ENCODE results near the gene KAT6B. TPM values are rescaled to one million over a fixed set of nuclear protein-coding genes. Genes with fewer than 3 reads are reported as not detected.
A peak's percentile ranks its signal among the peaks of the same experiment; 100 is the strongest.

Gene KAT6B
- total RNA-seq, 2 experiments from 2014 or later, result 70.3 to 74.2 TPM

DNA sequence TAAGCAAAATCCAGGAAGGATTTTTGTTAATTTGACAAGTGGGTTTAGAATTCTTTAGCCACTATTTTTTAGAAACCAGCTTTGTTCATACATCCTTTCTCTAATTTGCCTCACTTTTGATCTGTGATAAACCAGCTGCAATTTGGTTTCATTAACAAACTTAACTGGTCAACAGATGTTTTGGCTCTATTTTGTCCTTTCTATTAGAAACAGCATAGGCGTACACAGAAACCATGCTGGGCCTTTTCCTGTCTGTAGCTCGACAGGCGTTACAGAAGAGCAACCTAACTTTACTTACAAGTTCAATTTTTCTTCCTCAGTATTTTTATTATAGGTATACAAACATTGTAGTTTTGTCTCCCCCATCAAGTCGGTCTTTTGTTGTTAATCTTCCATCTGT lies 28.2 kb downstream of the KAT6B start:
- H3K9me3 ChIP-seq (ENCODE audit: control insufficient read depth in 1 of 2, insufficient read depth in 1 of 2, low read length in 2 of 2), result no peaks in the 10 kb centered on the region
- H3K36me3 Mint-ChIP-seq (ENCODE audit: low read depth), result peaks cover 37% of the 10 kb centered on the region
- H3K9me3 Mint-ChIP-seq, result no peaks in the 10 kb centered on the region
- peak overlapping the region; percentile 13 for H3K4me3 Mint-ChIP-seq
- H3K27ac Mint-ChIP-seq, result peak overlapping the region; percentile 81
- no peak for ATAC-seq (ENCODE audit: poor library complexity)
- CTCF ChIA-PET, result interaction anchor here (1.3 kb wide), 1 partner anchor 11 kb away, joined by 3 read pairs; no protein-coding TSS in a partner anchor
- TF ChIP-seq, protein P1, sequence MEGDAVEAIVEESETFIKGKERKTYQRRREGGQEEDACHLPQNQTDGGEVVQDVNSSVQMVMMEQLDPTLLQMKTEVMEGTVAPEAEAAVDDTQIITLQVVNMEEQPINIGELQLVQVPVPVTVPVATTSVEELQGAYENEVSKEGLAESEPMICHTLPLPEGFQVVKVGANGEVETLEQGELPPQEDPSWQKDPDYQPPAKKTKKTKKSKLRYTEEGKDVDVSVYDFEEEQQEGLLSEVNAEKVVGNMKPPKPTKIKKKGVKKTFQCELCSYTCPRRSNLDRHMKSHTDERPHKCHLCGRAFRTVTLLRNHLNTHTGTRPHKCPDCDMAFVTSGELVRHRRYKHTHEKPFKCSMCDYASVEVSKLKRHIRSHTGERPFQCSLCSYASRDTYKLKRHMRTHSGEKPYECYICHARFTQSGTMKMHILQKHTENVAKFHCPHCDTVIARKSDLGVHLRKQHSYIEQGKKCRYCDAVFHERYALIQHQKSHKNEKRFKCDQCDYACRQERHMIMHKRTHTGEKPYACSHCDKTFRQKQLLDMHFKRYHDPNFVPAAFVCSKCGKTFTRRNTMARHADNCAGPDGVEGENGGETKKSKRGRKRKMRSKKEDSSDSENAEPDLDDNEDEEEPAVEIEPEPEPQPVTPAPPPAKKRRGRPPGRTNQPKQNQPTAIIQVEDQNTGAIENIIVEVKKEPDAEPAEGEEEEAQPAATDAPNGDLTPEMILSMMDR (IDR thresholded peaks at IDR 0.05), result no peak
- intact Hi-C loops (cut with DNase I, micrococcal nuclease), result no loop called here
- peaks cover 58% of the 10 kb centered on the region for H3K4me1 Mint-ChIP-seq (ENCODE audit: low read depth)
- H3K27me3 ChIP-seq (ENCODE audit: control insufficient read depth in 1 of 2, insufficient read depth in 2 of 2, low read length in 2 of 2), result no peaks in the 10 kb centered on the region
- no peak for DNase-seq
- no peak overlapping the region for H3K27ac ChIP-seq (ENCODE audit: low read depth in 1 of 2, low read length in 2 of 2)
- no peak overlapping the region for H3K4me3 ChIP-seq (ENCODE audit: low read length)
- POLR2A ChIA-PET, result interaction anchor here (0.6 to 2.4 kb wide), 5 partner anchors 13 to 159 kb away, joined by 3 to 11 read pairs (median 4); partner anchors contain the start of gene KAT6B
- peaks cover 12% of the 10 kb centered on the region for H3K4me1 ChIP-seq (ENCODE audit: insufficient read depth, low read length)
- peaks cover 1% of the 10 kb centered on the region for H3K36me3 ChIP-seq (ENCODE audit: insufficient read depth, low read length)
- no peaks in the 10 kb centered on the region for H3K27me3 Mint-ChIP-seq

DNA sequence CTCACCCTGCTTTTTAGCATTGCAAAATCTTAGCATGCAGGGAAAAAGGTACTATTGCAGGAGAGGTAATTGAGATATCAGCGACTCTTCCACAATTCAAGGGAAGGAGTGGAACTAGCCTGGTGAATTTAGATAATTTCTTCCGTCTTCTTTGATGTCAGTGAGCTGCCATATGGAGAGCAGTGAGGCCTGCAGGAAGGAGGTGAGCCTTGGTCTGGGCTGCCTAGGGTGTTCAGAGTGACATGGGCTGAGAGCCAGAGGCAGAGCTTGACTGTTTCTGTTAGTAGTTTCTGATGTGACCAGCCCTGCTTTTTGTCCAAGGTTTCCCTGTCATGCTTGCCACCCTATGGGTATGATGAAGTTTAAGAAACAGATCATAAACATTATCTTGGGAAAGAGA lies 28.6 kb downstream of the KAT6B start:
- intact Hi-C loops (cut with DNase I, micrococcal nuclease), result no loop called here
- Mint-ChIP-seq H3K9me3 (no peaks in the 10 kb centered on the region), H3K27me3 (no peaks in the 10 kb centered on the region), H3K27ac (peak overlapping the region; percentile 81), H3K4me3 (peak overlapping the region; percentile 13), H3K4me1 (ENCODE audit: low read depth) (peaks cover 62% of the 10 kb centered on the region), H3K36me3 (ENCODE audit: low read depth) (peaks cover 35% of the 10 kb centered on the region)
- no peaks in the 10 kb centered on the region for H3K27me3 ChIP-seq (ENCODE audit: control insufficient read depth in 1 of 2, insufficient read depth in 2 of 2, low read length in 2 of 2)
- no peaks in the 10 kb centered on the region for H3K36me3 ChIP-seq (ENCODE audit: insufficient read depth, low read length)
- TF ChIP-seq, protein P1 (IDR thresholded peaks at IDR 0.05), result no peak
- H3K27ac ChIP-seq (ENCODE audit: low read depth in 1 of 2, low read length in 2 of 2), result peak overlapping the region in 1 of 2 donors; percentile 10
- ATAC-seq (ENCODE audit: poor library complexity), result no peak
- DNase-seq, result no peak
- ChIA-PET CTCF (interaction anchor here (1.3 kb wide), 1 partner anchor 11 kb away, joined by 3 read pairs; no protein-coding TSS in a partner anchor), POLR2A (interaction anchor here (0.9 to 2.4 kb wide), 4 partner anchors 28 to 159 kb away, joined by 3 to 11 read pairs (median 5); partner anchors contain the start of gene KAT6B)
- H3K9me3 ChIP-seq (ENCODE audit: control insufficient read depth in 1 of 2, insufficient read depth in 1 of 2, low read length in 2 of 2), result no peaks in the 10 kb centered on the region
- no peak overlapping the region for H3K4me3 ChIP-seq (ENCODE audit: low read length)
- H3K4me1 ChIP-seq (ENCODE audit: insufficient read depth, low read length), result peaks cover 12% of the 10 kb centered on the region

DNA sequence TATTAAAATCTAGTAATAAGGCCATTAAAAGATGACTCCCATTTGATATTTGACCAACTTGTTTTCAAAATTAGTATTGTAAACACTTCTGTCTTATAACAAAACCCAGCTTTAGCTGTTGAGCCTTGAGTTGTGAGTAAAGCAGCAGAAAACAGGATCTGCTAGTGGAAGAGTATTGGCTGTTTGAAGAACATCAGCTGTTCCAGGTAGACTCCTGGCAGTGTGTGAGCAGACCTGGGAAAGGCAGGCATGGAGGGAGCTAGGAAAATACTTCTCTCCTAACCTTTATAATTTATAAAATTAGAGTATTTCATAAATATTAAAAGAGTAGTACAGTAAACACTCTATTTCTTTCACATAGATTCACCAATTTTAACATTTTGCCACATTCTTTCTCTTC lies 29.0 kb downstream of the KAT6B start:
- Mint-ChIP-seq H3K9me3 (no peaks in the 10 kb centered on the region), H3K4me1 (ENCODE audit: low read depth) (peaks cover 63% of the 10 kb centered on the region), H3K36me3 (ENCODE audit: low read depth) (peaks cover 32% of the 10 kb centered on the region), H3K4me3 (no peak overlapping the region), H3K27ac (peak overlapping the region; percentile 81), H3K27me3 (no peaks in the 10 kb centered on the region)
- Histone ChIP-seq H3K4me3 (ENCODE audit: low read length) (no peak overlapping the region), H3K9me3 (ENCODE audit: control insufficient read depth in 1 of 2, insufficient read depth in 1 of 2, low read length in 2 of 2) (no peaks in the 10 kb centered on the region), H3K4me1 (ENCODE audit: insufficient read depth, low read length) (peaks cover 12% of the 10 kb centered on the region), H3K27ac (ENCODE audit: low read depth in 1 of 2, low read length in 2 of 2) (no peak overlapping the region), H3K36me3 (ENCODE audit: insufficient read depth, low read length) (no peaks in the 10 kb centered on the region), H3K27me3 (ENCODE audit: control insufficient read depth in 1 of 2, insufficient read depth in 2 of 2, low read length in 2 of 2) (no peaks in the 10 kb centered on the region)
- ATAC-seq (ENCODE audit: poor library complexity), result no peak
- CTCF ChIA-PET, result interaction anchor here (1.3 kb wide), 1 partner anchor 12 kb away, joined by 3 read pairs; no protein-coding TSS in a partner anchor
- intact Hi-C loops (cut with DNase I, micrococcal nuclease), result no loop called here
- TF ChIP-seq, protein P1 (IDR thresholded peaks at IDR 0.05), result no peak
- POLR2A ChIA-PET, result interaction anchor here (2.4 kb wide), 1 partner anchor 29 kb away, joined by 11 read pairs; the partner anchor contains the start of gene KAT6B
- no peak for DNase-seq

All from CD4-positive, alpha-beta T cell (primary cell).